Thyroid gland (tissue), 4 donors: ENCODE data around the gene SNX9. TPM values are rescaled to one million over a fixed set of nuclear protein-coding genes. Genes with fewer than 3 reads are reported as not detected.

ENCODE experiments used
- DNase-seq, 2 donors: peaks; one replicate each; pipeline ENCODE4 v3.0.0-alpha.2; 2019
- H3K27ac ChIP-seq, 3 donors: fragments of 200-600 bp; sonication (generic); 1 replicate in 2 of 3; 2 replicates in 1 of 3; pipeline ENCODE4 v1.5.1; 2016 to 2019; ENCODE audit warnings: mild to moderate bottlenecking in 1 of 3, moderate library complexity in 1 of 3
- H3K27me3 ChIP-seq: fragments of 200-600 bp; sonication (generic); one replicate; pipeline ENCODE4 v1.5.1; 2019
- H3K36me3 ChIP-seq, 2 donors: fragments of 200-600 bp; sonication (generic); one replicate each; pipeline ENCODE4 v1.5.1; 2016 to 2019
- H3K4me1 ChIP-seq, 2 donors: fragments of 200-600 bp; sonication (generic); one replicate each; pipeline ENCODE4 v1.5.1; 2017 to 2019
- H3K4me3 ChIP-seq, 3 donors: fragments of 200-600 bp; sonication (generic); replicated peaks in 1 of 3; 1 replicate in 2 of 3; 2 replicates in 1 of 3; pipeline ENCODE4 v1.5.1; 2016; ENCODE audit warnings: mild to moderate bottlenecking in 1 of 3
- H3K9me3 ChIP-seq: fragments of 200-600 bp; sonication (generic); one replicate; pipeline ENCODE4 v1.5.1; 2017
- CTCF ChIP-seq, 6 experiments: fragments of 200-600 bp in 3 of 6; fragments of 450-650 bp in 3 of 6; sonication (generic) in 3 of 6; IDR thresholded peaks; one replicate each; pipeline ENCODE4 v1.5.1; 2016 to 2019; ENCODE audit warnings: antibody characterized with exemption in 6 of 6, mild to moderate bottlenecking in 2 of 6, inconsistent platforms in 1 of 6, moderate library complexity in 1 of 6
- POLR2A ChIP-seq, 2 donors: fragments of 450-650 bp; IDR thresholded peaks; one replicate each; pipeline ENCODE4 v1.6.1; 2017; ENCODE audit warnings: antibody characterized with exemption in 2 of 2, mild to moderate bottlenecking in 2 of 2, moderate library complexity in 1 of 2
- WGBS, 2 donors: methylation state at CpG; one replicate each; pipeline ENCODE4 v1.1.5; 2017; 5-methylcytosine and 5-hydroxymethylcytosine counted together
- intact Hi-C: fragments of 100-400 bp; cut with DNase I; formaldehyde crosslinking; loops from one replicate; pipeline ENCODE4 v1.15.1; 2023
- total RNA-seq, 4 donors: library from RNA; depleted of rRNA; stranded (reverse); fragments of >200 nt; gene quantifications; one replicate each; pipeline ENCODE4 v1.2.3, GENCODE V29; 2016

The SNX9 gene
- total RNA-seq, 4 donors from 2014 or later: 44.6 to 73.1 (median 47.2) TPM

- Histone ChIP-seq H3K9me3 (no peaks in the 10 kb centered on the region), H3K27ac (no peak overlapping the region), H3K27me3 (no peaks in the 10 kb centered on the region), H3K4me1 (peaks cover 28 to 30% of the 10 kb centered on the region in 2 donors), H3K4me3 (no peak overlapping the region), H3K36me3 (no peaks in the 10 kb centered on the region)
- no peak for DNase-seq
- TF ChIP-seq CTCF (IDR thresholded peaks at IDR 0.05) (no peak), POLR2A (IDR thresholded peaks at IDR 0.05) (no peak)
- WGBS, 2 donors: 51 to 61% methylated on average over 5 of the region's 5 CpGs
- intact Hi-C loops: no loop called here
These were observed 15.8 kb downstream of the SNX9 start for GRCh38 chr6:157838718-157839430.

GRCh38 chr6:157839606-157840005 is 16.6 kb downstream of the SNX9 start:
- intact Hi-C loops: no loop called here

DNA sequence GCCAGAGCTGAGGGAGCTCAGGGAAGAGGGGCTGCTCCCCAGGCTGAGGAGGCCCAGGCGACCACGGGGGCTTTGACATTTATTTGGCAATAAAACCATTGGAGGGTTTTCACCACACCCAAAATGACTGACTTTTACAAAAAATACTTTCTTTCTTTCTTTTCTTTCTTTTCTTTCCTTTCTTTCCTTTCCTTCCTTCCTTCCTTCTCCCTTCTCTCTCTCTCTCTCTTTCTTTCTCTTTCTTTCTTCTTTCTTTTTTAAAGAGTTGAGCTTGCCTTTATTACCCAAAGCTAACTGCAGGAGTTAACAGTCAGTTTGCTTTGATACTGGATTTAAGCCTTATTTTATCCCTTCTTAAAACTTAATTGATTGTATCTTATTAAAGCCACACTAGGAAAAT is 17.2 kb downstream of the SNX9 start:
- Histone ChIP-seq H3K36me3 (no peaks in the 10 kb centered on the region), H3K27me3 (no peaks in the 10 kb centered on the region), H3K4me1 (peaks cover 29 to 30% of the 10 kb centered on the region in 2 donors), H3K27ac (no peak overlapping the region), H3K9me3 (no peaks in the 10 kb centered on the region), H3K4me3 (no peak overlapping the region)
- 90% methylated on average over 2 of the region's 2 CpGs for WGBS, 2 donors
- no peak for TF ChIP-seq POLR2A (IDR thresholded peaks at IDR 0.05)
- no peak for TF ChIP-seq CTCF (IDR thresholded peaks at IDR 0.05)
- intact Hi-C loops: no loop called here
- no peak for DNase-seq

More at GRCh38 chr6:157839606-157840005, 16.6 kb downstream of the SNX9 start:
- 96 to 97% methylated on average over 5 of the region's 5 CpGs for WGBS, 2 donors
- no peak overlapping the region for H3K4me3 ChIP-seq
- no peaks in the 10 kb centered on the region for H3K27me3 ChIP-seq
- H3K36me3 ChIP-seq: no peaks in the 10 kb centered on the region
- no peaks in the 10 kb centered on the region for H3K9me3 ChIP-seq
- peaks cover 28 to 30% of the 10 kb centered on the region in 2 donors for H3K4me1 ChIP-seq
- TF ChIP-seq POLR2A (IDR thresholded peaks at IDR 0.05): no peak
- TF ChIP-seq CTCF (IDR thresholded peaks at IDR 0.05): no peak
- DNase-seq: no peak
- H3K27ac ChIP-seq: no peak overlapping the region

- Histone ChIP-seq H3K27ac (no peak overlapping the region), H3K4me1 (peaks cover 30 to 34% of the 10 kb centered on the region in 2 donors), H3K36me3 (no peaks in the 10 kb centered on the region), H3K9me3 (no peaks in the 10 kb centered on the region), H3K4me3 (no peak overlapping the region), H3K27me3 (no peaks in the 10 kb centered on the region)
- TF ChIP-seq POLR2A (IDR thresholded peaks at IDR 0.05) (no peak), CTCF (IDR thresholded peaks at IDR 0.05) (no peak)
- intact Hi-C loops: no loop called here
- WGBS, 2 donors: 76 to 85% methylated on average over 6 of the region's 6 CpGs
- no peak for DNase-seq
These were observed 17.7 kb downstream of the SNX9 start for GRCh38 chr6:157840776-157841175.

DNA sequence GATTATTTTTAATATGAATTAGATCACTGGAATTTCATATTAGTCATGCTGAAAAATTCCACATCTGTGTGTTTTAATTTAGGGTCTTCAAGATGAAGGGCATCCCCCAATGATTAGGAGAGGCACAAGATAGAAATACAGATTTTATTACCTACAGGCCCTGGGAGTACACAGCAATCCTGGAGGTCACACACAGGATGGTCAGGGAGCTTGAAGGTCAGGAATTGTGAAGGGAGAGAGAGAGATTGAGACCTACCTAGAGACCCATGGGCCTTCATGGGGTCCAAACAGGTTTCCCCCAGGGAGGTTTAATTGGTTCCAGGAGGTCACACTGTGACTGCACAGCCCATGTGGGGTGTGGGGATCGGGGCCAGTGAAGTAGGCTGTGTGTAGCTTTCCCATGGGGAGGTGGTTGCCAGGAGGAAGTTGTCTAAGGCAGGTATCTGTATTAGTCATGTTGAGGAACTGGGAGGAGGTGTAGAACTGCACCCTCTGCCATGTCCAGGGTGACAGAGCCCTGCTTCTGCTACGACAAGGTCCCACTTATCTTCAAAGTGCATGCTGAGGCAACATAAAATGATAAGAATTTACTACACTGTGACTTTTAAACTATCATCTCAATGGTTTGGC is 18.3 kb downstream of the SNX9 start:
- TF ChIP-seq POLR2A (IDR thresholded peaks at IDR 0.05) (no peak), CTCF (IDR thresholded peaks at IDR 0.05) (no peak)
- H3K27me3 ChIP-seq: no peaks in the 10 kb centered on the region
- no peaks in the 10 kb centered on the region for H3K9me3 ChIP-seq
- intact Hi-C loops: no loop called here
- H3K4me3 ChIP-seq: no peak overlapping the region
- H3K4me1 ChIP-seq: peaks cover 30 to 40% of the 10 kb centered on the region in 2 donors
- WGBS, 2 donors: 75 to 81% methylated on average over 2 of the region's 2 CpGs
- H3K27ac ChIP-seq: no peak overlapping the region
- DNase-seq: no peak
- no peaks in the 10 kb centered on the region for H3K36me3 ChIP-seq
